Cardiac fibroblast (primary cell): Measurements from ENCODE around the gene SULF2.

Experiments
- DNase-seq, 2 donors: peaks; one replicate each; pipeline versions ENCODE4 v3.0.0 to v3.0.0-alpha.2; 2010; ENCODE audit warnings: low read depth in 2 of 2
- H3K4me3 ChIP-seq, 2 donors: replicated peaks in 1 of 2; 1 replicate in 1 of 2; 2 replicates in 1 of 2; pipeline ENCODE4 v1.5.1; 2011; ENCODE audit warnings: low read depth in 2 of 2, low read length in 2 of 2, mild to moderate bottlenecking in 2 of 2, moderate library complexity in 1 of 2
- CTCF ChIP-seq: IDR thresholded peaks from one replicate; pipeline ENCODE4 v1.5.1; 2011; ENCODE audit warnings: low read depth, mild to moderate bottlenecking, low read length, inconsistent platforms

The SULF2 gene

GRCh38 chr20:47818466-47818865 is 33.2 kb upstream of the SULF2 start:
- no peak overlapping the region for H3K4me3 ChIP-seq
- no peak for TF ChIP-seq CTCF
- DNase-seq: no peak

DNA sequence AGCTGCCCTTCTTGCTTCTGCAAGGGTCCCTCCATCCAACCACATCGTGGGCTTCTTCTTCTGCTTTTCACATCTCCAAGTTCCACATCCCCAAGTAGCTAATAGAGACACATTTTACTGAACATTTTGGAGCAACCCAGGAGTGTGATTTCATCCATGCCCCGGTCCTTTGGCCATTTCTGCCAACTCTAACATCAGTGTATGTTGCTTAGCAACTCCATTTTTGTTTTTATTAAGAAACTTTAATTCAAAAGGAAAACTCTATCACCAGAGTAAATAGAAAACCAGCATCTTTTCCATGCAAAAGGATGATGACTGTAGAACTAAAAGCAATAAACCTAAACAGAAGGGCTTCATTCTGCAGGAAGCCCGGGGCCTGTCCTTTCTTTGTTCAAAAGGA is 32.7 kb upstream of the SULF2 start:
- no peak overlapping the region for H3K4me3 ChIP-seq
- DNase-seq: no peak
- no peak for TF ChIP-seq CTCF

- no peak overlapping the region for H3K4me3 ChIP-seq
- TF ChIP-seq CTCF: no peak
- no peak for DNase-seq
Observed at GRCh38 chr20:47817573-47817972, 32.3 kb upstream of the SULF2 start.

GRCh38 chr20:47816487-47817451 is 31.5 kb upstream of the SULF2 start:
- H3K4me3 ChIP-seq: no peak overlapping the region
- DNase-seq: no peak
- TF ChIP-seq CTCF: no peak

- no peak overlapping the region for H3K4me3 ChIP-seq
- no peak for DNase-seq
- no peak for TF ChIP-seq CTCF
Observed at GRCh38 chr20:47815866-47816265, 30.6 kb upstream of the SULF2 start.

GRCh38 chr20:47815416-47815806 is 30.1 kb upstream of the SULF2 start:
- no peak overlapping the region for H3K4me3 ChIP-seq
- DNase-seq: no peak
- TF ChIP-seq CTCF: no peak
